HepG2 (cell line): ENCODE measurements around the gene NHP2. TPM values are rescaled to one million over a fixed set of nuclear protein-coding genes. Genes with fewer than 3 reads are reported as not detected.

Experiments used
- GABPA ChIP-seq, 2 experiments: IDR thresholded peaks; 2 replicates each; pipeline ENCODE4 v1.6.1; 2011 to 2016; ENCODE audit warnings: low read depth in 2 of 2, low read length in 1 of 2, missing biosample characterization in 1 of 2, missing genetic modification characterization in 1 of 2
- HOXA3 ChIP-seq: sonication (generic); formaldehyde crosslinking; IDR thresholded peaks from 2 replicates; pipeline ENCODE4 v1.5.0; 2020; ENCODE audit warnings: missing genetic modification reagents
- ISX ChIP-seq: sonication (generic); formaldehyde crosslinking; conservative IDR thresholded peaks from 2 replicates; pipeline ENCODE4 v1.5.0; 2020; ENCODE audit warnings: missing genetic modification reagents
- KDM5B ChIP-seq: sonication (generic); formaldehyde crosslinking; IDR thresholded peaks from 2 replicates; pipeline ENCODE4 v1.4.0; 2020; ENCODE audit warnings: missing genetic modification reagents, mild to moderate bottlenecking, borderline replicate concordance
- MAFF ChIP-seq: IDR thresholded peaks from 2 replicates; pipeline ENCODE4 v1.6.1; 2011; ENCODE audit warnings: low read depth, low read length, improper control_type of control experiment
- NCOA5 ChIP-seq: sonication (generic); formaldehyde crosslinking; IDR thresholded peaks from 2 replicates; pipeline ENCODE4 v1.4.0; 2020; ENCODE audit warnings: missing genetic modification reagents
- NFKBIZ ChIP-seq: IDR thresholded peaks from 2 replicates; pipeline ENCODE4 v1.6.1; 2018; ENCODE audit warnings: missing genetic modification reagents, missing compliant biosample characterization
- NONO ChIP-seq, 2 experiments: fragments of 450-650 bp in 1 of 2; sonication (generic) in 1 of 2; formaldehyde crosslinking in 1 of 2; IDR thresholded peaks in 1 of 2; conservative IDR thresholded peaks in 1 of 2; 2 replicates each; pipeline versions ENCODE4 v1.6.1 to v1.8.0; 2017 to 2022; ENCODE audit warnings: mild to moderate bottlenecking in 1 of 2, missing genetic modification reagents in 1 of 2, moderate library complexity in 1 of 2
- PCBP1 ChIP-seq: fragments of 200-400 bp; formaldehyde crosslinking; IDR thresholded peaks from 2 replicates; pipeline ENCODE4 v1.6.1; 2017; ENCODE audit warnings: mild to moderate bottlenecking, low read depth, low read length, borderline replicate concordance
- POGZ ChIP-seq: sonication (generic); formaldehyde crosslinking; IDR thresholded peaks from 2 replicates; pipeline ENCODE4 v1.4.0; 2020; ENCODE audit warnings: mild to moderate bottlenecking, missing genetic modification reagents
- POLR2AphosphoS5 ChIP-seq: IDR thresholded peaks from 2 replicates; pipeline ENCODE4 v1.6.1; 2012; ENCODE audit warnings: low read depth, low read length
- PPARG ChIP-seq: conservative IDR thresholded peaks from 2 replicates; pipeline ENCODE4 v1.6.1; 2016; ENCODE audit warnings: missing biosample characterization, missing genetic modification reagents
- RBFOX2 ChIP-seq: fragments of 200-400 bp; formaldehyde crosslinking; IDR thresholded peaks from 2 replicates; pipeline ENCODE4 v1.6.1; 2017; ENCODE audit warnings: low read depth, mild to moderate bottlenecking, low read length
- REPIN1 ChIP-seq: sonication (generic); formaldehyde crosslinking; IDR thresholded peaks from 2 replicates; pipeline ENCODE4 v1.8.0; 2022; ENCODE audit warnings: missing genetic modification reagents, low read depth, mild to moderate bottlenecking, borderline replicate concordance
- RFXAP ChIP-seq: sonication (generic); formaldehyde crosslinking; IDR thresholded peaks from 2 replicates; pipeline ENCODE4 v1.4.0; 2020; ENCODE audit warnings: missing genetic modification reagents, borderline replicate concordance
- RNF219 ChIP-seq: sonication (generic); formaldehyde crosslinking; IDR thresholded peaks from 2 replicates; pipeline ENCODE4 v1.5.0; 2020; ENCODE audit warnings: mild to moderate bottlenecking, missing genetic modification reagents
- SRY ChIP-seq: sonication (generic); formaldehyde crosslinking; IDR thresholded peaks from 2 replicates; pipeline ENCODE4 v1.8.0; 2022; ENCODE audit warnings: mild to moderate bottlenecking, missing genetic modification reagents
- STAT5B ChIP-seq: sonication (generic); formaldehyde crosslinking; IDR thresholded peaks from 2 replicates; pipeline ENCODE4 v1.4.0; 2020; ENCODE audit warnings: missing genetic modification reagents
- TGIF2 ChIP-seq: IDR thresholded peaks from 2 replicates; pipeline ENCODE4 v1.6.1; 2016; ENCODE audit warnings: control low read depth, missing compliant biosample characterization
- U2AF2 ChIP-seq: fragments of 200-400 bp; formaldehyde crosslinking; IDR thresholded peaks from 2 replicates; pipeline ENCODE4 v1.6.1; 2017; ENCODE audit warnings: low read depth, mild to moderate bottlenecking, low read length
- ZFP1 ChIP-seq: IDR thresholded peaks from 2 replicates; pipeline ENCODE4 v1.6.1; 2016
- ZNF101 ChIP-seq: sonication (generic); formaldehyde crosslinking; IDR thresholded peaks from 2 replicates; pipeline ENCODE4 v1.4.0; 2020; ENCODE audit warnings: mild to moderate bottlenecking, low read depth, missing genetic modification reagents, borderline replicate concordance
- ZNF3 ChIP-seq: IDR thresholded peaks from 2 replicates; pipeline ENCODE4 v1.7.0; 2017; ENCODE audit warnings: inconsistent platforms
- ZNF501 ChIP-seq: sonication (generic); formaldehyde crosslinking; IDR thresholded peaks from 2 replicates; pipeline ENCODE4 v1.5.1; 2020; ENCODE audit warnings: mild to moderate bottlenecking, moderate library complexity, missing genetic modification reagents
- ZNF569 ChIP-seq: sonication (generic); formaldehyde crosslinking; IDR thresholded peaks from 2 replicates; pipeline ENCODE4 v1.5.0; 2020; ENCODE audit warnings: mild to moderate bottlenecking, missing genetic modification reagents, moderate library complexity, borderline replicate concordance
- ZNF790 ChIP-seq: sonication (generic); formaldehyde crosslinking; IDR thresholded peaks from 2 replicates; pipeline ENCODE4 v1.8.0; 2022; ENCODE audit warnings: missing genetic modification reagents, mild to moderate bottlenecking, borderline replicate concordance
- polyA plus RNA-seq, 8 experiments: library from polyadenylated mRNA; depleted of rRNA in 3 of 8; stranded (reverse) in 7 of 8; unstranded in 1 of 8; fragments of >200 nt; fragmentation: Illumina TruSeq in 4 of 8; extraction: Trizol in 4 of 8; gene quantifications; 2 replicates each; pipeline versions ENCODE4 v1.2.1 to v1.2.3, GENCODE V29; 2011 to 2016; ENCODE audit warnings: low read depth in 4 of 8, missing spikeins in 1 of 8, mixed read lengths in 1 of 8; ENCODE audit not compliant: insufficient read depth in 1 of 8
- total RNA-seq, 5 experiments: library from RNA; depleted of rRNA; stranded (reverse); fragments of >200 nt; fragmentation: Illumina TruSeq; extraction: Trizol; gene quantifications; 2 replicates each; pipeline ENCODE4 v1.2.3, GENCODE V29; 2016; ENCODE audit warnings: low read depth in 1 of 5
- TF ChIP-seq, protein P1 (sequence below): sonication (generic); formaldehyde crosslinking; IDR thresholded peaks from 2 replicates; pipeline ENCODE4 v1.5.0; 2020; ENCODE audit warnings: mild to moderate bottlenecking, missing genetic modification reagents, borderline replicate concordance

Gene NHP2
- total and polyA plus RNA-seq, 2 of the 13 experiments (the other 11 are each of a cell fraction or from before 2014, with no cell fraction given) = 56.2 to 96.1 TPM

DNA sequence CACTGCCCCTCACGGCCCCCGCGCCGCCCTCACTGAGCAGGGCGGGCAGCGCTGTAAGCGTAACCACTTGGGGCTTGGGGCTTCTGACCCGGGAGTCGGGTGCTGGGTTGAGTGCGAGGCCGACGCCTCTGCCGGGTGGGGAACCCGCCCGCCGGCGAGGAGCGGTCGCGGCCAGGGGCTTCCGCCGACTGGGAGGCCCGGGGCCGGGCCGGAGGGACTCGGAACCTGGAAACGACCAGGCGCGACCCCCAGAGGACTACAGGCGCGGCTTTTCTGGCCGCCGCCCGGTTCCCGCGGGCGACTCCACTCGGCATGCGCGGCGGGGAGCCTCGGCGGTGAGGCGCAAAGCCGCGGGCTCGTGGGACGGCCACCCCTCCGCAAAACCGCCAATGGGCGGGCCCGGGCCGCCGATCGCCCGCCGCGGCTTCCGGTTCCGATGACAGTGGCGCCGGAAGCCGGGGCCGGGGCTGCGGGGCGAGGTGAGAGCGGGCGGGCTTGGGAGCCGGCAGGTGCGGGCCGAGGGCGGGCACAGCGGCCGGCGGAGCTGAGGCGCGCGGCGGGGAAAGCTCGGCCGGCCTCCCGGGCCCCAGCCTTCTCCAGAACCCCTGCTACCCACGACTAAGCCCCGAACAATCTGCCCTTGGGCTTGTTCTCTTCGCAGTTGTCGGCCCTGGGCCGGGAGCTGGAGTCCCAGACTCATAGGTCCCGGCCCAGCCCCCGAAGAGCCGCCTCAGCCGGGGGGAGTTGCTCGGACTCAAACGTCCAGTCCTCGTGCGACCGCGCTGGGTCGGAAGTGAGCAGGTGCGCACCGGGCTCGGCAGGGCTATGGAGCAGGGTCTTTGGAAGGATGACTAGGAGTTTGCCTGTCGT, 22.9 kb downstream of the NHP2 start, which contains the start of gene RMND5B (continued):
- TF ChIP-seq RBFOX2 (peak; percentile 85), HOXA3 (CRISPR knock-in tag) (peak; percentile 82), ZNF790 (0 out of 2 replicates have a peak, but pooled peaks have one; percentile 53), ISX (CRISPR knock-in tag) (no peak; the same call in 1 of the 2 replicates), ZNF501 (CRISPR knock-in tag) (peak; percentile 75), POGZ (peak; percentile 16; the same call in 1 of the 2 replicates), GABPA (IDR thresholded peaks at IDR 0.05; ENCODE audit: low read depth, low read length) (peak; percentile 91), GABPA (CRISPR knock-in tag; IDR thresholded peaks at IDR 0.05; ENCODE audit: low read depth) (peak; percentile 81), U2AF2 (no peak), STAT5B (CRISPR knock-in tag) (no peak), REPIN1 (CRISPR knock-in tag) (peak; percentile 32; the same call in 1 of the 2 replicates), NCOA5 (CRISPR knock-in tag) (no peak), ZFP1 (no peak), RFXAP (CRISPR knock-in tag) (no peak), NONO (IDR thresholded peaks at IDR 0.05) (no peak), NONO (CRISPR knock-in tag; conservative IDR thresholded peaks at IDR 0.05) (peak; percentile 74; the same call in 1 of the 2 replicates), PCBP1 (no peak), KDM5B (CRISPR knock-in tag) (peak; percentile 91), POLR2AphosphoS5 (peak; percentile 51; the same call in 1 of the 2 replicates), PPARG (CRISPR knock-in tag) (0 out of 2 replicates have a peak, but pooled peaks have one; percentile 15), MAFF (no peak), ZNF3 (no peak), ZNF569 (no peak), SRY (CRISPR knock-in tag) (no peak; the same call in 1 of the 2 replicates), NFKBIZ (peak; percentile 15; the same call in 1 of the 2 replicates), ZNF101 (CRISPR knock-in tag) (no peak), TGIF2 (CRISPR knock-in tag) (no peak), RNF219 (CRISPR knock-in tag) (no peak; the same call in 1 of the 2 replicates)
- TF ChIP-seq, protein P1, sequence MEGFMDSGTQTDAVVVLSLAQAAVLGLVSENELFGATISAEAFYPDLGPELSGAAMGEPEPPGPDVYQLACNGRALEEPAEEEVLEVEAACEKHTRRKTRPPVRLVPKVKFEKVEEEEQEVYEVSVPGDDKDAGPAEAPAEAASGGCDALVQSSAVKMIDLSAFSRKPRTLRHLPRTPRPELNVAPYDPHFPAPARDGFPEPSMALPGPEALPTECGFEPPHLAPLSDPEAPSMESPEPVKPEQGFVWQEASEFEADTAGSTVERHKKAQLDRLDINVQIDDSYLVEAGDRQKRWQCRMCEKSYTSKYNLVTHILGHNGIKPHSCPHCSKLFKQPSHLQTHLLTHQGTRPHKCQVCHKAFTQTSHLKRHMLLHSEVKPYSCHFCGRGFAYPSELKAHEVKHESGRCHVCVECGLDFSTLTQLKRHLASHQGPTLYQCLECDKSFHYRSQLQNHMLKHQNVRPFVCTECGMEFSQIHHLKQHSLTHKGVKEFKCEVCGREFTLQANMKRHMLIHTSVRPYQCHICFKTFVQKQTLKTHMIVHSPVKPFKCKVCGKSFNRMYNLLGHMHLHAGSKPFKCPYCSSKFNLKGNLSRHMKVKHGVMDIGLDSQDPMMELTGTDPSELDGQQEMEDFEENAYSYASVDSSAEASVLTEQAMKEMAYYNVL (CRISPR knock-in tag) = no peak
